PFSK-1 (cell line): ENCODE measurements around the gene MAGI2.

Experiments used
- FOXP2 ChIP-seq: optimal IDR thresholded peaks from 2 replicates; pipeline ENCODE3; 2011; ENCODE audit warnings: borderline replicate concordance, control low read depth, inconsistent platforms; ENCODE audit not compliant: insufficient read depth; ENCODE audit errors: extremely low read length, extremely low read depth
- POLR2AphosphoS5 ChIP-seq: IDR thresholded peaks from 2 replicates; pipeline ENCODE4 v1.6.1; 2012; ENCODE audit warnings: low read depth, mild to moderate bottlenecking, control low read depth, low read length, moderate library complexity
- SIN3A ChIP-seq: IDR thresholded peaks from 2 replicates; pipeline ENCODE4 v1.6.1; 2012; ENCODE audit warnings: mild to moderate bottlenecking, low read length, moderate library complexity, borderline replicate concordance; ENCODE audit not compliant: insufficient read depth
- TAF1 ChIP-seq: IDR thresholded peaks from 2 replicates; pipeline ENCODE4 v1.6.1; 2012; ENCODE audit warnings: low read length, control low read depth, borderline replicate concordance; ENCODE audit not compliant: insufficient read depth
- TF ChIP-seq, protein P1 (sequence below), 2 experiments: IDR thresholded peaks; 2 replicates each; pipeline versions ENCODE4 v1.6.1 to v1.8.0; 2011 to 2012; ENCODE audit warnings: low read depth in 2 of 2, low read length in 2 of 2, control low read depth in 1 of 2, inconsistent platforms in 1 of 2, mild to moderate bottlenecking in 1 of 2, moderate library complexity in 1 of 2; ENCODE audit not compliant: insufficient read depth in 1 of 2

Gene MAGI2

GRCh38 chr7:79475455-79475854, 22.0 kb upstream of the MAGI2 start:
- TF ChIP-seq SIN3A, result no peak
- no peak for TF ChIP-seq TAF1
- no peak for TF ChIP-seq FOXP2
- TF ChIP-seq POLR2AphosphoS5, result no peak
- TF ChIP-seq, protein P1, sequence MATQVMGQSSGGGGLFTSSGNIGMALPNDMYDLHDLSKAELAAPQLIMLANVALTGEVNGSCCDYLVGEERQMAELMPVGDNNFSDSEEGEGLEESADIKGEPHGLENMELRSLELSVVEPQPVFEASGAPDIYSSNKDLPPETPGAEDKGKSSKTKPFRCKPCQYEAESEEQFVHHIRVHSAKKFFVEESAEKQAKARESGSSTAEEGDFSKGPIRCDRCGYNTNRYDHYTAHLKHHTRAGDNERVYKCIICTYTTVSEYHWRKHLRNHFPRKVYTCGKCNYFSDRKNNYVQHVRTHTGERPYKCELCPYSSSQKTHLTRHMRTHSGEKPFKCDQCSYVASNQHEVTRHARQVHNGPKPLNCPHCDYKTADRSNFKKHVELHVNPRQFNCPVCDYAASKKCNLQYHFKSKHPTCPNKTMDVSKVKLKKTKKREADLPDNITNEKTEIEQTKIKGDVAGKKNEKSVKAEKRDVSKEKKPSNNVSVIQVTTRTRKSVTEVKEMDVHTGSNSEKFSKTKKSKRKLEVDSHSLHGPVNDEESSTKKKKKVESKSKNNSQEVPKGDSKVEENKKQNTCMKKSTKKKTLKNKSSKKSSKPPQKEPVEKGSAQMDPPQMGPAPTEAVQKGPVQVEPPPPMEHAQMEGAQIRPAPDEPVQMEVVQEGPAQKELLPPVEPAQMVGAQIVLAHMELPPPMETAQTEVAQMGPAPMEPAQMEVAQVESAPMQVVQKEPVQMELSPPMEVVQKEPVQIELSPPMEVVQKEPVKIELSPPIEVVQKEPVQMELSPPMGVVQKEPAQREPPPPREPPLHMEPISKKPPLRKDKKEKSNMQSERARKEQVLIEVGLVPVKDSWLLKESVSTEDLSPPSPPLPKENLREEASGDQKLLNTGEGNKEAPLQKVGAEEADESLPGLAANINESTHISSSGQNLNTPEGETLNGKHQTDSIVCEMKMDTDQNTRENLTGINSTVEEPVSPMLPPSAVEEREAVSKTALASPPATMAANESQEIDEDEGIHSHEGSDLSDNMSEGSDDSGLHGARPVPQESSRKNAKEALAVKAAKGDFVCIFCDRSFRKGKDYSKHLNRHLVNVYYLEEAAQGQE (IDR thresholded peaks at IDR 0.05; ENCODE audit: insufficient read depth in 1 of 2, low read depth in 2 of 2, low read length in 2 of 2), result no peak

DNA sequence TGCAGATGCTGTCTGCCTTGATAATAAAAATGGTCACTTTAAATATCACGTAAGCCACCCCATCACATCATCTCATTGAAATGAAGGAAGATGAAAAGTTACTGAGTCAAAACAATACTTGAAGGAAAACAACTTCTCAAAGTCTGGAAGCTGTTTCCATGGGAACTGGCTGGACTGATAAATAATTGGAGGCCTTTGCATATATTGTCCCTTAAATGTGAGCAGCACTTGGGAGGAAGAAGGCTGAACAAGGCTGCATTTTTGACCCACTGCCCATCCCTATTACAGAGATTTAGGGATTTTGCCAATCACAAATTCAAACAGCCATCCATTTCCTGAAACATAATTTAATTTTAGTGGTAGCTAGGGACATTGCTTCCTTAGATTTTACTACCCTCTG, 18.2 kb upstream of the MAGI2 start:
- TF ChIP-seq SIN3A (0 out of 2 replicates have a peak, but pooled peaks have one; percentile 58), TAF1 (no peak)

- TF ChIP-seq TAF1 (no peak), POLR2AphosphoS5 (no peak), SIN3A (no peak), FOXP2 (no peak)
- TF ChIP-seq, protein P1 (IDR thresholded peaks at IDR 0.05; ENCODE audit: insufficient read depth in 1 of 2, low read depth in 2 of 2, low read length in 2 of 2), result no peak
Measured at GRCh38 chr7:79471283-79471682, 17.8 kb upstream of the MAGI2 start.

GRCh38 chr7:79465551-79465950, 12.1 kb upstream of the MAGI2 start:
- no peak for TF ChIP-seq SIN3A
- TF ChIP-seq, protein P1 (IDR thresholded peaks at IDR 0.05; ENCODE audit: insufficient read depth in 1 of 2, low read depth in 2 of 2, low read length in 2 of 2), result no peak
- TF ChIP-seq POLR2AphosphoS5, result no peak
- TF ChIP-seq TAF1, result no peak
- TF ChIP-seq FOXP2, result no peak

- TF ChIP-seq SIN3A (no peak), FOXP2 (no peak), TAF1 (no peak), POLR2AphosphoS5 (no peak; the same call in 1 of the 2 replicates)
- TF ChIP-seq, protein P1 (IDR thresholded peaks at IDR 0.05; ENCODE audit: insufficient read depth in 1 of 2, low read depth in 2 of 2, low read length in 2 of 2), result no peak
Measured at GRCh38 chr7:79464051-79464450, 10.6 kb upstream of the MAGI2 start.
